Measurements from ENCODE around the gene RASA2. TPM values are rescaled to one million over a fixed set of nuclear protein-coding genes. Genes with fewer than 3 reads are reported as not detected.

RASA2 gene
- total and polyA plus RNA-seq, 2 experiments from 2014 or later, result 16.6 to 28.6 TPM

- Histone ChIP-seq H3K4me3 (no peak overlapping the region), H4K20me1 (replicated peaks; ENCODE audit: insufficient read depth) (no peaks in the 10 kb centered on the region), H3K4me2 (no peak overlapping the region), H3F3A (replicated peaks; ENCODE audit: low read depth) (no peaks in the 10 kb centered on the region), H3K27ac (ENCODE audit: low read depth) (no peak overlapping the region), H2AFZ (no peak overlapping the region), H3K79me2 (replicated peaks; ENCODE audit: insufficient read depth) (no peaks in the 10 kb centered on the region), H3K9me2 (ENCODE audit: insufficient read depth) (no peaks in the 10 kb centered on the region), H3K36me3 (ENCODE audit: insufficient read depth) (no peaks in the 10 kb centered on the region), H3K4me1 (ENCODE audit: insufficient read depth) (no peaks in the 10 kb centered on the region; the same call in 1 of the 2 replicates), H3K27me3 (ENCODE audit: insufficient read depth) (no peaks in the 10 kb centered on the region)
- no peaks in the 10 kb centered on the region for H3K27me3 Mint-ChIP-seq (ENCODE audit: insufficient read depth, low read depth, poor library complexity)
- no peaks in the 10 kb centered on the region for H3K9me3 Mint-ChIP-seq
- peak; percentile 97 for ATAC-seq
- H3K36me3 Mint-ChIP-seq (ENCODE audit: low read depth), result no peaks in the 10 kb centered on the region
- H3K4me3 Mint-ChIP-seq, result no peak overlapping the region
- peak overlapping the region; percentile 89 for H3K27ac Mint-ChIP-seq
- peak; percentile 82 for DNase-seq (ENCODE audit: low spot score)
- TF ChIP-seq EZH2 (IDR thresholded peaks at IDR 0.05; ENCODE audit: low read depth, unreplicated experiment), result no peak
- TF ChIP-seq, protein P1, sequence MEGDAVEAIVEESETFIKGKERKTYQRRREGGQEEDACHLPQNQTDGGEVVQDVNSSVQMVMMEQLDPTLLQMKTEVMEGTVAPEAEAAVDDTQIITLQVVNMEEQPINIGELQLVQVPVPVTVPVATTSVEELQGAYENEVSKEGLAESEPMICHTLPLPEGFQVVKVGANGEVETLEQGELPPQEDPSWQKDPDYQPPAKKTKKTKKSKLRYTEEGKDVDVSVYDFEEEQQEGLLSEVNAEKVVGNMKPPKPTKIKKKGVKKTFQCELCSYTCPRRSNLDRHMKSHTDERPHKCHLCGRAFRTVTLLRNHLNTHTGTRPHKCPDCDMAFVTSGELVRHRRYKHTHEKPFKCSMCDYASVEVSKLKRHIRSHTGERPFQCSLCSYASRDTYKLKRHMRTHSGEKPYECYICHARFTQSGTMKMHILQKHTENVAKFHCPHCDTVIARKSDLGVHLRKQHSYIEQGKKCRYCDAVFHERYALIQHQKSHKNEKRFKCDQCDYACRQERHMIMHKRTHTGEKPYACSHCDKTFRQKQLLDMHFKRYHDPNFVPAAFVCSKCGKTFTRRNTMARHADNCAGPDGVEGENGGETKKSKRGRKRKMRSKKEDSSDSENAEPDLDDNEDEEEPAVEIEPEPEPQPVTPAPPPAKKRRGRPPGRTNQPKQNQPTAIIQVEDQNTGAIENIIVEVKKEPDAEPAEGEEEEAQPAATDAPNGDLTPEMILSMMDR (conservative IDR thresholded peaks at IDR 0.05; ENCODE audit: low read depth in 2 of 2), result peak; percentile 83 to 95
- TF ChIP-seq STAT1 (IDR thresholded peaks at IDR 0.05; ENCODE audit: unreplicated experiment), result no peak
- H3K4me1 Mint-ChIP-seq, result peaks cover 8% of the 10 kb centered on the region; the same call in 2 of the 3 replicates
Measured at GRCh38 chr3:141441381-141442364, 45.2 kb upstream of the RASA2 start.

- no peak overlapping the region for H3K27ac Mint-ChIP-seq
- TF ChIP-seq, protein P2, sequence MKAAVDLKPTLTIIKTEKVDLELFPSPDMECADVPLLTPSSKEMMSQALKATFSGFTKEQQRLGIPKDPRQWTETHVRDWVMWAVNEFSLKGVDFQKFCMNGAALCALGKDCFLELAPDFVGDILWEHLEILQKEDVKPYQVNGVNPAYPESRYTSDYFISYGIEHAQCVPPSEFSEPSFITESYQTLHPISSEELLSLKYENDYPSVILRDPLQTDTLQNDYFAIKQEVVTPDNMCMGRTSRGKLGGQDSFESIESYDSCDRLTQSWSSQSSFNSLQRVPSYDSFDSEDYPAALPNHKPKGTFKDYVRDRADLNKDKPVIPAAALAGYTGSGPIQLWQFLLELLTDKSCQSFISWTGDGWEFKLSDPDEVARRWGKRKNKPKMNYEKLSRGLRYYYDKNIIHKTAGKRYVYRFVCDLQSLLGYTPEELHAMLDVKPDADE (IDR thresholded peaks at IDR 0.05), result no peak
- no peak for TF ChIP-seq ZNF462 (CRISPR knock-in tag; IDR thresholded peaks at IDR 0.05)
- TF ChIP-seq ZNF331 (CRISPR knock-in tag; IDR thresholded peaks at IDR 0.05; ENCODE audit: low read depth), result no peak
- no peak for TF ChIP-seq ZNF114 (CRISPR knock-in tag; IDR thresholded peaks at IDR 0.05)
- TF ChIP-seq POLR2AphosphoS5 (IDR thresholded peaks at IDR 0.05; ENCODE audit: low read depth), result no peak
- no peak for TF ChIP-seq JUNB (IDR thresholded peaks at IDR 0.05; ENCODE audit: unreplicated experiment)
- TF ChIP-seq EZH2 (IDR thresholded peaks at IDR 0.05; ENCODE audit: low read depth, unreplicated experiment), result no peak
- no peak for TF ChIP-seq EZH2phosphoT487 (IDR thresholded peaks at IDR 0.05; ENCODE audit: unreplicated experiment)
- no peak for TF ChIP-seq STAT1 (IDR thresholded peaks at IDR 0.05; ENCODE audit: unreplicated experiment)
Measured at GRCh38 chr3:141442446-141442845, 44.4 kb upstream of the RASA2 start.

More at GRCh38 chr3:141442446-141442845, 44.4 kb upstream of the RASA2 start:
- Histone ChIP-seq H4K20me1 (replicated peaks; ENCODE audit: insufficient read depth) (no peaks in the 10 kb centered on the region), H2AFZ (no peak overlapping the region), H3F3A (replicated peaks; ENCODE audit: low read depth) (no peaks in the 10 kb centered on the region), H3K4me3 (no peak overlapping the region), H3K4me1 (ENCODE audit: insufficient read depth) (no peaks in the 10 kb centered on the region; the same call in 1 of the 2 replicates), H3K27me3 (ENCODE audit: insufficient read depth) (no peaks in the 10 kb centered on the region), H3K4me2 (no peak overlapping the region), H3K79me2 (replicated peaks; ENCODE audit: insufficient read depth) (no peaks in the 10 kb centered on the region), H3K36me3 (ENCODE audit: insufficient read depth) (no peaks in the 10 kb centered on the region), H3K9me2 (ENCODE audit: insufficient read depth) (no peaks in the 10 kb centered on the region), H3K27ac (ENCODE audit: low read depth) (no peak overlapping the region)
- no peaks in the 10 kb centered on the region for H3K36me3 Mint-ChIP-seq (ENCODE audit: low read depth)
- DNase-seq (ENCODE audit: low spot score) (no peak), ATAC-seq (no peak)
- H3K4me1 Mint-ChIP-seq, result peaks cover 8% of the 10 kb centered on the region; the same call in 2 of the 3 replicates
- H3K27me3 Mint-ChIP-seq (ENCODE audit: insufficient read depth, low read depth, poor library complexity), result no peaks in the 10 kb centered on the region
- H3K9me3 Mint-ChIP-seq, result no peaks in the 10 kb centered on the region
- H3K4me3 Mint-ChIP-seq, result no peak overlapping the region

Data from GM23338 (cell line).